Prostate gland (tissue), 2 donors: Measurements from ENCODE around the gene SMTN.
A peak's percentile ranks its signal among the peaks of the same experiment; 100 is the strongest.

Experiments used
- CTCF ChIP-seq, 4 experiments: fragments of 200-600 bp in 2 of 4; fragments of 450-650 bp in 2 of 4; sonication (generic) in 2 of 4; IDR thresholded peaks; 1 replicate in 3 of 4; 2 replicates in 1 of 4; pipeline ENCODE4 v1.5.1; 2016 to 2019; ENCODE audit warnings: antibody characterized with exemption in 4 of 4, mild to moderate bottlenecking in 2 of 4, moderate library complexity in 2 of 4
- POLR2A ChIP-seq: fragments of 450-650 bp; IDR thresholded peaks from one replicate; pipeline ENCODE4 v1.6.1; 2016; ENCODE audit warnings: antibody characterized with exemption, mild to moderate bottlenecking

DNA sequence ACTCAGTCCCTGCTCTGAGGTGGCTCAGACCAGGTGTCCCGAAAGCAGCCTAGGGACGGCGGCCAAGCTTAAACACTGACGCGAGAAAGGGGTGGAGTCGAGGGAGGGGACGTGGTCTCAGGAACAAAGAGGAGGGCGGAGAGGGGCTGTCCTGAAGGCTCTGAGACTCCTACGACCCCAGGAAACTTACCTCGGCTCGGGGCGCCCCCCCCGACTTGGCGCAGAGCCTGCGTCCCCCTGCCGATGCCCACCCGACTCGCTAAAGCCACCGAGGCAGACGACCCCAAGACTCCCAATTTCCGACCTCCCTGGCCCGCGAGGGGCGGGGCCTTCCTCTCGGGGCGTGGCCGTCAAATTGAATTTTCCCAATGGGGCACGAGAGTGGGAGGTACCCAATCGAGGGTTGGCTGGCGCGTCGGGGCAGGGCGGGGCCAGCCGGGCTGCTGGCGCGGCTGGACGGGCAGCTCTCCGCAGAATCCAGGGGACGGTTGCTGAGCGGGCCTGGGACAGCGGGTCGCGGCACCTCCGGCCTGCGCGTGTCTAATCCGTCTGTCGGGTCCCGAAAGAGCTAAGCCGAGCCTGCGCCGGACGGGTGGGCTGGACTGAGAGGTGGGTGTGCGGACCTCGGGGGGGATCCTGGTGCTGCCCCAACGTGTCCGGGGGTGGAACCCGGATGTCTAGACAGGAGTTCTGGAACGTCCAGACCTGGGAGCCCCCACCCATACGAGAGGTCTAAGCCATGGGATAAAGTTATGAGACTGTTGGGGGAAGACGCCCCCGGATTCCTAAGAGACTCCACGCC is at the start of gene SMTN:
- TF ChIP-seq CTCF (IDR thresholded peaks at IDR 0.05) (peak in 2 of 4 experiments; percentile 20 to 26), POLR2A (peak; percentile 100)
